Cardiac muscle cell (in vitro differentiated cells and primary cell): ENCODE results near the gene STAG1. TPM values are rescaled to one million over a fixed set of nuclear protein-coding genes. Genes with fewer than 3 reads are reported as not detected.

Experiments
- DNase-seq, 2 donors: peaks; one replicate each; pipeline versions ENCODE4 v3.0.0 to v3.0.0-alpha.2; 2010 to 2017; ENCODE audit warnings: low read depth in 1 of 2, low spot score in 1 of 2
- H3K27ac ChIP-seq: fragments of 200-600 bp; sonication (generic); 2 replicates; pipeline ENCODE4 v1.5.1; 2016
- H3K27me3 ChIP-seq: fragments of 200-600 bp; sonication (generic); 2 replicates; pipeline ENCODE4 v1.6.0; 2016; ENCODE audit warnings: control low read depth
- H3K36me3 ChIP-seq: fragments of 200-600 bp; sonication (generic); 2 replicates; pipeline ENCODE4 v1.5.1; 2016; ENCODE audit warnings: control low read depth
- H3K4me1 ChIP-seq: fragments of 200-600 bp; sonication (generic); 2 replicates; pipeline ENCODE4 v1.8.1; 2017; ENCODE audit warnings: low read depth, mild to moderate bottlenecking, mixed run types
- H3K4me3 ChIP-seq: fragments of 200-600 bp; sonication (generic); 2 replicates; pipeline ENCODE4 v1.5.1; 2016; ENCODE audit warnings: mild to moderate bottlenecking
- H3K9me3 ChIP-seq: fragments of 200-600 bp; sonication (generic); 2 replicates; pipeline ENCODE4 v1.5.1; 2017; ENCODE audit warnings: low read depth, mild to moderate bottlenecking, control low read depth
- polyA plus RNA-seq: library from polyadenylated mRNA; unstranded; fragments of >200 nt; fragmentation: Nextera tagmentation; extraction: Ambion mirVana; gene quantifications from 2 replicates; pipeline ENCODE4 v1.2.1, GENCODE V29; 2016
- total RNA-seq: library from RNA; depleted of rRNA; stranded (reverse); fragments of >200 nt; gene quantifications from 2 replicates; pipeline ENCODE4 v1.2.3, GENCODE V29; 2016
- TF ChIP-seq, protein P1 (sequence below): IDR thresholded peaks from 2 replicates; pipeline ENCODE4 v1.5.1; 2012; ENCODE audit warnings: low read depth, mild to moderate bottlenecking, low read length

The STAG1 gene
- total and polyA plus RNA-seq, 2 experiments from 2014 or later: 12.7 to 18.3 TPM

DNA sequence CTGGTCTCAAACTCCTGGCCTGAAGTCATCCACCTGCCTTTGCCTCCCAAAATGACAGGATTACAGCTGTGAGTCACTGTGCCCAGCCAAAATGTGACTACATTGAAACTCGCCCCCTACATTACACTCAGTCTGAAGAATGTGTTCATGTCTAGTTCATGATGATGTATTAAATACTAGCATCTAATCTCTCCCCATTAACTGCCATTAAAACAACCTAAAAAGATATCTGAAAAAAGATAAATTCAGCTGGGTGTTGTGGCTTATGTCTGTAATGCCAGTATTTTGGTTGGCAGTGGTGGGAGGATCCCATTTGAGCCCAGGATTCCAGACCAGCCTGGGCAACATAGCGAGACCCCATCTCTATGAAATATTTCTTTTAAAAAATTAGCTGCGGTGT is 342.6 kb downstream of the STAG1 start:
- no peak overlapping the region for H3K4me3 ChIP-seq
- no peaks in the 10 kb centered on the region for H3K4me1 ChIP-seq
- no peak for DNase-seq
- no peak overlapping the region for H3K27ac ChIP-seq
- H3K9me3 ChIP-seq: no peaks in the 10 kb centered on the region
- H3K36me3 ChIP-seq: no peaks in the 10 kb centered on the region
- no peaks in the 10 kb centered on the region for H3K27me3 ChIP-seq
- TF ChIP-seq, protein P1, sequence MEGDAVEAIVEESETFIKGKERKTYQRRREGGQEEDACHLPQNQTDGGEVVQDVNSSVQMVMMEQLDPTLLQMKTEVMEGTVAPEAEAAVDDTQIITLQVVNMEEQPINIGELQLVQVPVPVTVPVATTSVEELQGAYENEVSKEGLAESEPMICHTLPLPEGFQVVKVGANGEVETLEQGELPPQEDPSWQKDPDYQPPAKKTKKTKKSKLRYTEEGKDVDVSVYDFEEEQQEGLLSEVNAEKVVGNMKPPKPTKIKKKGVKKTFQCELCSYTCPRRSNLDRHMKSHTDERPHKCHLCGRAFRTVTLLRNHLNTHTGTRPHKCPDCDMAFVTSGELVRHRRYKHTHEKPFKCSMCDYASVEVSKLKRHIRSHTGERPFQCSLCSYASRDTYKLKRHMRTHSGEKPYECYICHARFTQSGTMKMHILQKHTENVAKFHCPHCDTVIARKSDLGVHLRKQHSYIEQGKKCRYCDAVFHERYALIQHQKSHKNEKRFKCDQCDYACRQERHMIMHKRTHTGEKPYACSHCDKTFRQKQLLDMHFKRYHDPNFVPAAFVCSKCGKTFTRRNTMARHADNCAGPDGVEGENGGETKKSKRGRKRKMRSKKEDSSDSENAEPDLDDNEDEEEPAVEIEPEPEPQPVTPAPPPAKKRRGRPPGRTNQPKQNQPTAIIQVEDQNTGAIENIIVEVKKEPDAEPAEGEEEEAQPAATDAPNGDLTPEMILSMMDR: no peak

DNA sequence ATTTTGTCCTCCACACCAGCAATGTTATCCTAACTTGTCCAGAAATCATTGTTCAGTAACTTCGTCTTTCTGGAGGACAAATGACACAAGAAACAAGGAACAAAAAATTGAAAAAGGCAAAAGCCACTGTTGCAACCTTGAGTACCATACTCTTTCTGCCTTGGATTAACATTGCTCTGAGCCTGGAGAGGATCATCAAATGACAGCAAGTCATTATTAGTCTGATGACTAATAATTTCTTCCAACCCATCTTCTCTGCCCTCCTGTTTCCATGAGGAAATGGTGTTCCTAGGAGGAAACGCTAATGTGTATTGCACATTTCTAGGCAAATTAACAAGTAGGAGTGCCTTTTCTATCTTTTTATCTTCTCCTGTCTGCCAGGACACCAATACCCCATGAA is 348.1 kb downstream of the STAG1 start:
- DNase-seq: no peak

GRCh38 chr3:136396916-136397315 is 355.3 kb downstream of the STAG1 start:
- DNase-seq: no peak
- TF ChIP-seq, protein P1: no peak
- no peaks in the 10 kb centered on the region for H3K9me3 ChIP-seq
- H3K4me1 ChIP-seq: no peaks in the 10 kb centered on the region
- no peaks in the 10 kb centered on the region for H3K27me3 ChIP-seq
- H3K36me3 ChIP-seq: peaks cover 10% of the 10 kb centered on the region
- H3K27ac ChIP-seq: no peak overlapping the region
- H3K4me3 ChIP-seq: no peak overlapping the region

More for the DNA sequence above, 348.1 kb downstream of the STAG1 start:
- H3K27ac ChIP-seq: no peak overlapping the region
- no peaks in the 10 kb centered on the region for H3K27me3 ChIP-seq
- TF ChIP-seq, protein P1: no peak
- no peaks in the 10 kb centered on the region for H3K4me1 ChIP-seq
- no peak overlapping the region for H3K4me3 ChIP-seq
- peaks cover 4% of the 10 kb centered on the region for H3K36me3 ChIP-seq
- H3K9me3 ChIP-seq: no peaks in the 10 kb centered on the region

GRCh38 chr3:136390574-136390973 is 361.6 kb downstream of the STAG1 start:
- no peaks in the 10 kb centered on the region for H3K36me3 ChIP-seq

DNA sequence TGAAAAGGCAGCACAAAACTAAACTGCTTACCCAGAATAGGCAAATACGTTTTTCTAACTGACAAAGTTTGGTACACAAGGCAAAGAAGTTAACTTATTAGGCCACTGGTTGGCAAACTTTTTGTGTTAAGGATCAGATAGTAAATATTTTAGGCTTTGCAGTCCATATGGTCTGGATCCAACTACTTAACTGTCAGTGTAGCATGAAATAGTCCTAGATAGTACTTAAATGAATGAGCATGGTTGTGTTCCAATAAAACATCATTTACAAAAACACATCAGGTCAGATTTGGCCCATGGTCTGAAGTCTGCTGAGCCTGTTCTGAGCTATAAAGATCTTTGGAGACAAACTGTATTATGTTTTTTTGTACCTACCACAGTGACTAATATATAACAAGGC is 365.1 kb downstream of the STAG1 start:
- TF ChIP-seq, protein P1: no peak
- Histone ChIP-seq H3K27ac (no peak overlapping the region), H3K36me3 (no peaks in the 10 kb centered on the region), H3K27me3 (no peaks in the 10 kb centered on the region), H3K9me3 (no peaks in the 10 kb centered on the region), H3K4me3 (no peak overlapping the region), H3K4me1 (peaks cover 8% of the 10 kb centered on the region)
- DNase-seq: no peak

More at GRCh38 chr3:136390574-136390973, 361.6 kb downstream of the STAG1 start:
- peak overlapping the region; percentile 82 for H3K27ac ChIP-seq
- H3K27me3 ChIP-seq: no peaks in the 10 kb centered on the region
- TF ChIP-seq, protein P1: no peak
- peak; percentile 25 to 38 for DNase-seq
- H3K4me3 ChIP-seq: no peak overlapping the region
- H3K9me3 ChIP-seq: no peaks in the 10 kb centered on the region
- H3K4me1 ChIP-seq: peaks cover 8% of the 10 kb centered on the region

- Histone ChIP-seq H3K27ac (no peak overlapping the region), H3K4me3 (no peak overlapping the region), H3K27me3 (no peaks in the 10 kb centered on the region), H3K4me1 (peaks cover 2% of the 10 kb centered on the region), H3K9me3 (no peaks in the 10 kb centered on the region), H3K36me3 (no peaks in the 10 kb centered on the region)
- DNase-seq: no peak
- TF ChIP-seq, protein P1: no peak
Observed at GRCh38 chr3:136385457-136385856, 366.7 kb downstream of the STAG1 start.
